Ovary (tissue), 9 donors: ENCODE results near the gene SIT1. TPM values are rescaled to one million over a fixed set of nuclear protein-coding genes. Genes with fewer than 3 reads are reported as not detected.

Experiments
- DNase-seq, 5 donors: peaks; one replicate each; pipeline ENCODE4 v3.0.0-alpha.2; 2019 to 2020
- H3K27ac ChIP-seq, 2 donors: fragments of 200-600 bp; one replicate each; pipeline versions ENCODE4 v1.5.1 to v1.8.0; 2019 to 2022
- H3K27me3 ChIP-seq: fragments of 200-600 bp; one replicate; pipeline ENCODE4 v1.8.0; 2022
- H3K36me3 ChIP-seq: fragments of 200-600 bp; sonication (generic); one replicate; pipeline ENCODE4 v1.5.1; 2019
- H3K4me1 ChIP-seq: one replicate; pipeline ENCODE4 v1.8.1; 2013; ENCODE audit warnings: mild to moderate bottlenecking, moderate library complexity; ENCODE audit not compliant: insufficient read depth
- H3K4me3 ChIP-seq: fragments of 200-600 bp; sonication (generic); one replicate; pipeline ENCODE4 v1.5.1; 2017
- H3K9me3 ChIP-seq, 2 donors: fragments of 200-600 bp in 1 of 2; sonication (generic) in 1 of 2; one replicate each; pipeline versions ENCODE4 v1.5.1 to v1.8.1; 2013 to 2019; ENCODE audit warnings: mild to moderate bottlenecking in 1 of 2, moderate library complexity in 1 of 2
- EP300 ChIP-seq: sonication (generic); formaldehyde crosslinking; IDR thresholded peaks from one replicate; pipeline ENCODE4 v1.6.1; 2017; ENCODE audit warnings: antibody characterized with exemption
- POLR2A ChIP-seq: fragments of 450-650 bp; IDR thresholded peaks from one replicate; pipeline ENCODE4 v1.6.1; 2017; ENCODE audit warnings: antibody characterized with exemption, mild to moderate bottlenecking, moderate library complexity
- WGBS, 3 donors: extraction: QIAGEN DNeasy Blood & Tissue Kit in 1 of 3; methylation state at CpG; one replicate each; pipeline versions ENCODE4 v1.1.5 to v1.1.7; 2013 to 2017; 5-methylcytosine and 5-hydroxymethylcytosine counted together
- intact Hi-C, 4 donors: fragments of 100-400 bp; cut with DNase I; formaldehyde crosslinking; loops; one replicate each; pipeline versions ENCODE4 v1.11.0 to v1.15.1; 2022 to 2023
- polyA plus RNA-seq, 2 donors: library from polyadenylated mRNA; stranded (reverse); fragments of 200-250 nt in 1 of 2; fragments of 350-450 nt in 1 of 2; fragmentation: Illumina TruSeq in 1 of 2; extraction: RNeasy Lipid Tissue Mini Kit (QIAGEN cat#74804) in 1 of 2; gene quantifications; one replicate each; pipeline ENCODE4 v1.2.3, GENCODE V29; 2013 to 2014
- total RNA-seq, 7 donors: library from RNA; depleted of rRNA in 2 of 7; stranded (reverse); fragments of >200 nt in 2 of 7; fragmentation: NEBNext Ultra II Directional in 3 of 7; extraction: Animal tissue kit (Norgen Biotek cat#: 25700) in 3 of 7; gene quantifications; one replicate each; pipeline versions ENCODE4 v1.1.0 to v1.2.4, GENCODE V29; 2016 to 2023
- TF ChIP-seq, protein P1 (sequence below), 3 donors: fragments of 450-650 bp in 2 of 3; fragments of 200-600 bp in 1 of 3; IDR thresholded peaks; one replicate each; pipeline versions ENCODE4 v1.5.1 to v1.8.0; 2016 to 2022; ENCODE audit warnings: antibody characterized with exemption in 3 of 3, mild to moderate bottlenecking in 1 of 3
- donor health status: DM: no; HTN: no; CAD: no; lungs with moderate emphysema.
- donor health status: DM: no; HTN: no; CAD: no.
- donor health status: Bipolar disorder and iron deficiency.
- donor health status: DM: yes; HTN: yes; CAD: no.
- donor health status: DM: no; HTN: no; CAD: no.
- donor health status: DM: yes; HTN: yes; CAD: no.

SIT1 gene
- total and polyA plus RNA-seq, 9 donors: 0.20 to 0.82 (median 0.56) TPM; not detected in 3

DNA sequence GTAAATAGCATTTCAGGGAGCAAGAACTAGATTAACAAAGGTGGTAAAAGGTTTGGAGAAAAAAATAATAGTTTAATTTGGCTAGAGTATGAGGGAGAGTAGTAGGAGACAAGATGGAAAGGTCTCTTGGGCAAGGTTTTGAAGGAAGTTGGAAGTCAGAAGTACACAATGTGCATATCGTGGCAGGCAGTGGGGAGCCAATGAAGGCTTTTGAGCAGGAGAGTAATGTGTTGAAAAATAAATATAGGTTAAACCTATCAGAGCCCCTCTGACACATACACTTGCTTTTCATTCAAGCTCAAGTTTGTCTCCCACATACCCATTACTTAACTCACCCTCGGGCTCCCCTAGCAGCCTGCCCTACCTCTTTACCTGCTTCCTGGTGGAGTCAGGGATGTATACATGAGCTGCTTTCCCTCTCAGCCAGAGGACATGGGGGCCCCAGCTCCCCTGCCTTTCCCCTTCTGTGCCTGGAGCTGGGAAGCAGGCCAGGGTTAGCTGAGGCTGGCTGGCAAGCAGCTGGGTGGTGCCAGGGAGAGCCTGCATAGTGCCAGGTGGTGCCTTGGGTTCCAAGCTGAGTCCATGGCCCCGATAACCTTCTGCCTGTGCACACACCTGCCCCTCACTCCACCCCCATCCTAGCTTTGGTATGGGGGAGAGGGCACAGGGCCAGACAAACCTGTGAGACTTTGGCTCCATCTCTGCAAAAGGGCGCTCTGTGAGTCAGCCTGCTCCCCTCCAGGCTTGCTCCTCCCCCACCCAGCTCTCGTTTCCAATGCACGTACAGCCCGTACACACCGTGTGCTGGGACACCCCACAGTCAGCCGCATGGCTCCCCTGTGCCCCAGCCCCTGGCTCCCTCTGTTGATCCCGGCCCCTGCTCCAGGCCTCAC lies 22.6 kb upstream of the SIT1 start, which contains the start of gene CA9:
Gene CA9, plus strand, starts transcription at position 797 of the 893 bp plus-strand sequence. Its CDS starts 32 bp downstream, at position 829.
- H3K27me3 ChIP-seq: no peaks in the 10 kb centered on the region
- H3K36me3 ChIP-seq: no peaks in the 10 kb centered on the region
- TF ChIP-seq EP300: no peak
- TF ChIP-seq, protein P1, sequence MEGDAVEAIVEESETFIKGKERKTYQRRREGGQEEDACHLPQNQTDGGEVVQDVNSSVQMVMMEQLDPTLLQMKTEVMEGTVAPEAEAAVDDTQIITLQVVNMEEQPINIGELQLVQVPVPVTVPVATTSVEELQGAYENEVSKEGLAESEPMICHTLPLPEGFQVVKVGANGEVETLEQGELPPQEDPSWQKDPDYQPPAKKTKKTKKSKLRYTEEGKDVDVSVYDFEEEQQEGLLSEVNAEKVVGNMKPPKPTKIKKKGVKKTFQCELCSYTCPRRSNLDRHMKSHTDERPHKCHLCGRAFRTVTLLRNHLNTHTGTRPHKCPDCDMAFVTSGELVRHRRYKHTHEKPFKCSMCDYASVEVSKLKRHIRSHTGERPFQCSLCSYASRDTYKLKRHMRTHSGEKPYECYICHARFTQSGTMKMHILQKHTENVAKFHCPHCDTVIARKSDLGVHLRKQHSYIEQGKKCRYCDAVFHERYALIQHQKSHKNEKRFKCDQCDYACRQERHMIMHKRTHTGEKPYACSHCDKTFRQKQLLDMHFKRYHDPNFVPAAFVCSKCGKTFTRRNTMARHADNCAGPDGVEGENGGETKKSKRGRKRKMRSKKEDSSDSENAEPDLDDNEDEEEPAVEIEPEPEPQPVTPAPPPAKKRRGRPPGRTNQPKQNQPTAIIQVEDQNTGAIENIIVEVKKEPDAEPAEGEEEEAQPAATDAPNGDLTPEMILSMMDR (IDR thresholded peaks at IDR 0.05): no peak
- TF ChIP-seq POLR2A: no peak
- no peak for DNase-seq
- no peaks in the 10 kb centered on the region for H3K9me3 ChIP-seq
- no peak within 1 kb of the TSS for H3K4me3 ChIP-seq
- 43 to 56% (median 51%) methylated on average over 9 to 10 of the region's 10 CpGs for WGBS, 3 donors
- H3K27ac ChIP-seq: no peak within 1 kb of the TSS
- intact Hi-C loops: no loop called here
- peaks cover 5% of the 10 kb centered on the region for H3K4me1 ChIP-seq

DNA sequence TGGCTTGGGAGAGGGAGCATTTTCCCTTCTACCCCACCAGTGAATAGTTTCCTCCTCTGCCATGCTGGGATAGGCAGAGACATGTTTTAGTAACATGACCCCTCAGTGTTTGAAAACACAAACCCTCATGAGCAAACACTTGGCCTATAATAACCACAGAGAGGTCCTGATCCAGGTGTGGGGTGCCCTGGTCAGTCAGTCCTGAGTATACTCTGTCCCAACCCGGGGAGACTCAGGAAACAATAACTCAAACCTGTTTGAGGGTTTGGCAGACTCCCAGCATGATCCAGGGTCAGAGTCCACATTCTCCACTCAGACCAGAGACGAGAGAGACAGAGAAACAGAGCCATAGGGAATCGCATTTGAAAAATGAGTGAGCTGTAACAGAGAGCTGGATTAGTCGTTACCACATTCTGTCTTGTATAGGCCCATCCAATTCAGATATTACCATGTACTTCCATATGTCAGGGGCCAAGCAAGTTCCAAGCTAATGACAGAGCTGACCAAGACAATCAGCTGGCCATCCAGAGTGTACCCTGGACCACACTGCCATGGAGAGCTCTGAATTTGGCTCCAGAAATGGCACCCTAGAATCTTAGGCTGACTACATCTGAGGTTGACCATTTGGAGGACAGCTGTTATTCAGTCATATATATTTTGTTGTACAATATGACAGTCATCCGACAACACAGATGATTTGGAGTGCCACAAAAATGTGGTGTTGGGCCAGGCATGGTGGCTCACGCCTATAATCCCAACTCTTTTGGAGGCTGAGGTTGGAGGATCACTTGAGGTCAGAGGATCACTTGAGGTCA lies 18.8 kb upstream of the SIT1 start:
- Histone ChIP-seq H3K4me3 (no peak overlapping the region), H3K27ac (no peak overlapping the region), H3K27me3 (no peaks in the 10 kb centered on the region), H3K36me3 (no peaks in the 10 kb centered on the region), H3K4me1 (no peaks in the 10 kb centered on the region), H3K9me3 (no peaks in the 10 kb centered on the region)
- no peak for DNase-seq
- intact Hi-C loops: no loop called here
- TF ChIP-seq, protein P1 (IDR thresholded peaks at IDR 0.05): no peak
- TF ChIP-seq POLR2A: no peak
- no peak for TF ChIP-seq EP300
- WGBS, 3 donors: 56 to 61% (median 58%) methylated on average over 6 of the region's 6 CpGs

DNA sequence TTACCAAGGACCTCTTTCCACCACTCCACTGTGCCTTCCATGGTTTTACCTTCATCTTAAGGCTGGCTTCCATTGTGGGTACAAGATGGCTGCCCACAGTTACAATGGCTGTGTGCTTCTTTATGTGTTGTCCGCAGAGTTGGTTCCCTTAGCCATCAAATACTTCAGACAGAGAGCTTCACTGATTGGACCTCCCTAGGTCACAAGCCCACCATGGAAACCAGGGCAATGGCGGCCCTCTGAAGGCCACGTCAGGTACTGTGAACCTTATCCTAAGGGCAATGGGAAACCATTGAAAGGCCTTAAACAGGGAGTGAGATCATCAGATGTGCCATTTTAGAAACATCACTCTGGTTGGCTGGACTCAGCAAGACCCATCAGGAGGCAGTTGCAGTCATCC lies 17.2 kb upstream of the SIT1 start:
- WGBS, 3 donors: 94 to 96% (median 95%) methylated on average over 3 of the region's 3 CpGs
- DNase-seq: no peak
- Histone ChIP-seq H3K27ac (no peak overlapping the region), H3K36me3 (no peaks in the 10 kb centered on the region), H3K9me3 (no peaks in the 10 kb centered on the region), H3K4me1 (no peaks in the 10 kb centered on the region), H3K27me3 (no peaks in the 10 kb centered on the region), H3K4me3 (no peak overlapping the region)
- TF ChIP-seq EP300 (no peak), POLR2A (no peak)
- TF ChIP-seq, protein P1 (IDR thresholded peaks at IDR 0.05): no peak
- intact Hi-C loops: no loop called here

DNA sequence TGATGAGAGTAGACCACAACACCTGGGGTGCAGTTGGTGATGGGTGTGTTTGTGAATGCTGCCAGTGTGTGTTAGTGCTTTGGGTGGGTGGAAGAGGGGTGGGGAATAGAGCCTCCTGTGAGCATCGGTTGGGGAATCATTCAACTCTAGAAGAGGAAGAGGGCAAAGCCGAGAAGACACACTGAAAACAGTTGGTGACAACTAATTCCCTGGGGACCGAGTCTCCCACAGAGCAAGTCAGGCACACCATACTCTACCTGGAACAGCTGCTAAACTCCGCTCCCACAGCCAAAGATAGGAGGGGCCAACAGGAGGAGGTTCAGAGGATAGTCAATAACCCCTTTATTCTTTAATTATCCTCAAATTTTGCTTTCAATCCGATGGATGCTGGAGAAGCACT lies 15.8 kb upstream of the SIT1 start:
- 83 to 88% (median 85%) methylated on average over 5 of the region's 5 CpGs for WGBS, 3 donors
- intact Hi-C loops: no loop called here
- no peaks in the 10 kb centered on the region for H3K36me3 ChIP-seq

More for the DNA sequence above, 15.8 kb upstream of the SIT1 start:
- no peak overlapping the region for H3K27ac ChIP-seq
- no peak overlapping the region for H3K4me3 ChIP-seq
- H3K9me3 ChIP-seq: no peaks in the 10 kb centered on the region
- no peaks in the 10 kb centered on the region for H3K4me1 ChIP-seq
- TF ChIP-seq EP300 (no peak), POLR2A (no peak)
- TF ChIP-seq, protein P1 (IDR thresholded peaks at IDR 0.05): no peak
- no peak for DNase-seq
- H3K27me3 ChIP-seq: no peaks in the 10 kb centered on the region
